Tibial nerve (tissue), 4 donors: ENCODE results near the gene ZBTB43.

Experiments
- EP300 ChIP-seq, 2 donors: sonication (generic); formaldehyde crosslinking; IDR thresholded peaks; one replicate each; pipeline ENCODE4 v1.6.1; 2017; ENCODE audit warnings: antibody characterized with exemption in 2 of 2, mild to moderate bottlenecking in 1 of 2
- POLR2A ChIP-seq, 2 donors: fragments of 450-650 bp; IDR thresholded peaks; one replicate each; pipeline ENCODE4 v1.6.1; 2017; ENCODE audit warnings: antibody characterized with exemption in 2 of 2, mild to moderate bottlenecking in 2 of 2, moderate library complexity in 2 of 2
- TF ChIP-seq, protein P1 (sequence below), 5 experiments: fragments of 200-600 bp in 3 of 5; fragments of 450-650 bp in 2 of 5; sonication (generic) in 3 of 5; IDR thresholded peaks; one replicate each; pipeline ENCODE4 v1.5.1; 2016 to 2019; ENCODE audit warnings: antibody characterized with exemption in 5 of 5, mild to moderate bottlenecking in 3 of 5, moderate library complexity in 2 of 5

- TF ChIP-seq, protein P1, sequence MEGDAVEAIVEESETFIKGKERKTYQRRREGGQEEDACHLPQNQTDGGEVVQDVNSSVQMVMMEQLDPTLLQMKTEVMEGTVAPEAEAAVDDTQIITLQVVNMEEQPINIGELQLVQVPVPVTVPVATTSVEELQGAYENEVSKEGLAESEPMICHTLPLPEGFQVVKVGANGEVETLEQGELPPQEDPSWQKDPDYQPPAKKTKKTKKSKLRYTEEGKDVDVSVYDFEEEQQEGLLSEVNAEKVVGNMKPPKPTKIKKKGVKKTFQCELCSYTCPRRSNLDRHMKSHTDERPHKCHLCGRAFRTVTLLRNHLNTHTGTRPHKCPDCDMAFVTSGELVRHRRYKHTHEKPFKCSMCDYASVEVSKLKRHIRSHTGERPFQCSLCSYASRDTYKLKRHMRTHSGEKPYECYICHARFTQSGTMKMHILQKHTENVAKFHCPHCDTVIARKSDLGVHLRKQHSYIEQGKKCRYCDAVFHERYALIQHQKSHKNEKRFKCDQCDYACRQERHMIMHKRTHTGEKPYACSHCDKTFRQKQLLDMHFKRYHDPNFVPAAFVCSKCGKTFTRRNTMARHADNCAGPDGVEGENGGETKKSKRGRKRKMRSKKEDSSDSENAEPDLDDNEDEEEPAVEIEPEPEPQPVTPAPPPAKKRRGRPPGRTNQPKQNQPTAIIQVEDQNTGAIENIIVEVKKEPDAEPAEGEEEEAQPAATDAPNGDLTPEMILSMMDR (IDR thresholded peaks at IDR 0.05): no peak
- TF ChIP-seq EP300 (IDR thresholded peaks at IDR 0.05) (no peak), POLR2A (IDR thresholded peaks at IDR 0.05) (no peak)
Observed at GRCh38 chr9:126862104-126862761, 57.4 kb downstream of the ZBTB43 start.
